Peyer's patch (tissue), 4 donors: ENCODE measurements around the gene GPC5.

Source experiments
- POLR2A ChIP-seq, 2 donors: fragments of 450-650 bp; IDR thresholded peaks; one replicate each; pipeline ENCODE4 v1.5.1; 2017; ENCODE audit warnings: antibody characterized with exemption in 2 of 2, mild to moderate bottlenecking in 2 of 2, moderate library complexity in 2 of 2
- TF ChIP-seq, protein P1 (sequence below), 6 experiments: fragments of 450-650 bp in 4 of 6; fragments of 200-600 bp in 2 of 6; sonication (generic) in 1 of 6; IDR thresholded peaks; one replicate each; pipeline ENCODE4 v1.5.1; 2017 to 2019; ENCODE audit warnings: antibody characterized with exemption in 6 of 6, mild to moderate bottlenecking in 3 of 6, moderate library complexity in 1 of 6

DNA sequence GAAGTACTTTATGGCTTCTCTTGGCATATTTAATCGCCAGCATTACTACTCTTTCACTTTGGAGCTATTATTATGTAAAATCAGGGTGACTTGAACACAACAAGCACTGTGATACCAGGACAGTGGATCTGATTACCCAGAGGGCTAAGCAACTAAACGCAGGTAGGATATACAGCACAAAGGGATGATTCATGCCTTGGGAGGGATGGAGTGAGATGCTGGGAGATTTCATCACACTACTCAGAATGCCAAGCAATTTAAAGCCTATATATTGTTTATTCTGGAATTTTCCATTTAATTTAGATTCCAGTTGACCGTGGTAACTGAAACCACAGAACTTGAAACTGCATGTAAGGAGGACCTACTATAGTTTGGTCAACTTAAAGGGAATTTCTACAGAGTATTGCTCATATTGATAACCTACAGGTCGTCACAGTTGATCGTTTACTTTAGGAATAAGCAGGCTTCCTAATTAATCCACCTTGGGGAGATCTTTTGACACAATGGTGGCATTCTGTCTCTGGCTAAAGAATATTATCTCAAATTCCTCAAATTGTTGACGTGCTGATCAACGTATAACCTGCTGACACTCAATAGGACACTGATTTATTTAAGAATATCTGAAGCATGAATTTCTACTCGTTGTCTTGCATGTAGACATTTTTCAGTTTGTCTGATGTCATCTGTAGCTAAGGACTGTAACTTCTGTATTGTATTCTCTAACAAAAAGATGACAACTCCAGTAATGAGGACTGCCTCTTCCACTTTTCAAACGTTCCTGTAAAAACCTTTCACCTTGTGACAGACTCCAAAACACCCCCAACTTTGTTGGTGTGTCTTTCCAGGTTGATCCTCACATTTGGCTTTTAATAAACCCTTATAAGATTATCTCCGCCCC is 254.2 kb downstream of the GPC5 start:
- TF ChIP-seq, protein P1, sequence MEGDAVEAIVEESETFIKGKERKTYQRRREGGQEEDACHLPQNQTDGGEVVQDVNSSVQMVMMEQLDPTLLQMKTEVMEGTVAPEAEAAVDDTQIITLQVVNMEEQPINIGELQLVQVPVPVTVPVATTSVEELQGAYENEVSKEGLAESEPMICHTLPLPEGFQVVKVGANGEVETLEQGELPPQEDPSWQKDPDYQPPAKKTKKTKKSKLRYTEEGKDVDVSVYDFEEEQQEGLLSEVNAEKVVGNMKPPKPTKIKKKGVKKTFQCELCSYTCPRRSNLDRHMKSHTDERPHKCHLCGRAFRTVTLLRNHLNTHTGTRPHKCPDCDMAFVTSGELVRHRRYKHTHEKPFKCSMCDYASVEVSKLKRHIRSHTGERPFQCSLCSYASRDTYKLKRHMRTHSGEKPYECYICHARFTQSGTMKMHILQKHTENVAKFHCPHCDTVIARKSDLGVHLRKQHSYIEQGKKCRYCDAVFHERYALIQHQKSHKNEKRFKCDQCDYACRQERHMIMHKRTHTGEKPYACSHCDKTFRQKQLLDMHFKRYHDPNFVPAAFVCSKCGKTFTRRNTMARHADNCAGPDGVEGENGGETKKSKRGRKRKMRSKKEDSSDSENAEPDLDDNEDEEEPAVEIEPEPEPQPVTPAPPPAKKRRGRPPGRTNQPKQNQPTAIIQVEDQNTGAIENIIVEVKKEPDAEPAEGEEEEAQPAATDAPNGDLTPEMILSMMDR (IDR thresholded peaks at IDR 0.05): no peak
- no peak for TF ChIP-seq POLR2A (IDR thresholded peaks at IDR 0.05)
